Naive thymus-derived CD4-positive, alpha-beta T cell (primary cell): ENCODE measurements around the gene NRG3. TPM values are rescaled to one million over a fixed set of nuclear protein-coding genes. Genes with fewer than 3 reads are reported as not detected.

ENCODE experiments used
- ATAC-seq: fragments of 150-1000 bp; cut with Tn5 transposase; 2 replicates; pipeline ENCODE4 v1.10.0; 2021; ENCODE audit warnings: mild to moderate bottlenecking, moderate library complexity
- CTCF ChIA-PET: fragments of 350-600 bp; sonication (Branson Sonifier 250); formaldehyde crosslinking; loops from one replicate; lab custom pipeline; 2021; ENCODE audit warnings: antibody characterized with exemption; lab: Charles Lee
- POLR2A ChIA-PET: fragments of 350-600 bp; sonication (Branson Sonifier 250); formaldehyde crosslinking; loops from one replicate; lab custom pipeline; 2021; ENCODE audit warnings: antibody characterized with exemption, inconsistent platforms; lab: Charles Lee
- DNase-seq, 9 donors: peaks; one replicate each; pipeline versions ENCODE4 v3.0.0 to v3.0.0-alpha.2; 2020 to 2022; ENCODE audit warnings: mixed read lengths in 1 of 9
- H3K27ac ChIP-seq: one replicate; pipeline ENCODE4 v1.7.0; 2013; ENCODE audit warnings: mild to moderate bottlenecking, low read depth, low read length, moderate library complexity
- H3K27me3 ChIP-seq, 2 donors: one replicate each; pipeline ENCODE4 v1.7.0; 2013; ENCODE audit warnings: low read length in 2 of 2, mild to moderate bottlenecking in 2 of 2, moderate library complexity in 2 of 2; ENCODE audit not compliant: control insufficient read depth in 2 of 2, insufficient read depth in 2 of 2
- H3K36me3 ChIP-seq, 3 experiments: 1 replicate in 2 of 3; 2 replicates in 1 of 3; pipeline ENCODE4 v1.7.0; 2013; ENCODE audit warnings: low read length in 3 of 3, mild to moderate bottlenecking in 3 of 3, moderate library complexity in 1 of 3; ENCODE audit not compliant: insufficient read depth in 3 of 3, control insufficient read depth in 2 of 3
- H3K4me1 ChIP-seq, 2 donors: one replicate each; pipeline ENCODE4 v1.7.0; 2013; ENCODE audit warnings: low read length in 2 of 2, mild to moderate bottlenecking in 2 of 2, moderate library complexity in 1 of 2; ENCODE audit not compliant: control insufficient read depth in 2 of 2, insufficient read depth in 2 of 2
- H3K4me3 ChIP-seq: 2 replicates; pipeline ENCODE4 v1.7.0; 2013; ENCODE audit warnings: mild to moderate bottlenecking, low read length
- H3K9me3 ChIP-seq, 3 experiments: 1 replicate in 2 of 3; 2 replicates in 1 of 3; pipeline ENCODE4 v1.7.0; 2013; ENCODE audit warnings: low read length in 3 of 3; ENCODE audit not compliant: control insufficient read depth in 2 of 3
- H3K27ac Mint-ChIP-seq, 9 donors: one replicate each; pipeline ENCODE4 v1.8.0; 2020 to 2022; ENCODE audit warnings: mixed read lengths in 9 of 9, mild to moderate bottlenecking in 8 of 9, moderate library complexity in 5 of 9, inconsistent platforms in 2 of 9
- H3K27me3 Mint-ChIP-seq, 5 donors: one replicate each; pipeline ENCODE4 v1.8.0; 2021 to 2022; ENCODE audit warnings: mixed read lengths in 5 of 5, mild to moderate bottlenecking in 1 of 5
- H3K36me3 Mint-ChIP-seq, 5 donors: one replicate each; pipeline ENCODE4 v1.8.0; 2020 to 2022; ENCODE audit warnings: mixed read lengths in 5 of 5, mild to moderate bottlenecking in 3 of 5, inconsistent platforms in 1 of 5
- H3K4me1 Mint-ChIP-seq, 7 donors: one replicate each; pipeline ENCODE4 v1.8.0; 2020 to 2022; ENCODE audit warnings: mixed read lengths in 7 of 7, mild to moderate bottlenecking in 3 of 7, inconsistent platforms in 1 of 7
- H3K4me3 Mint-ChIP-seq, 10 donors: one replicate each; pipeline ENCODE4 v1.8.0; 2020 to 2022; ENCODE audit warnings: mild to moderate bottlenecking in 10 of 10, mixed read lengths in 10 of 10, moderate library complexity in 6 of 10, inconsistent platforms in 2 of 10
- H3K9me3 Mint-ChIP-seq, 11 donors: one replicate each; pipeline ENCODE4 v1.8.0; 2020 to 2022; ENCODE audit warnings: mixed read lengths in 11 of 11, mild to moderate bottlenecking in 4 of 11, inconsistent platforms in 1 of 11, moderate library complexity in 1 of 11
- intact Hi-C, 2 donors: fragments of 100-400 bp; cut with micrococcal nuclease; formaldehyde crosslinking; loops; one replicate each; pipeline ENCODE4 v1.15.1; 2023
- polyA plus RNA-seq, 2 donors: library from polyadenylated mRNA; unstranded; fragments of 300-500 nt; fragmentation: Illumina TruSeq; gene quantifications; one replicate each; pipeline ENCODE4 v1.2.3, GENCODE V29; 2021
- total RNA-seq, 6 experiments: library from RNA in 5 of 6; stranded (reverse) in 5 of 6; gene quantifications; 1 replicate in 5 of 6; 2 replicates in 1 of 6; pipeline ENCODE4 v1.2.3 and lab custom pipeline; 2021 to 2026

NRG3 gene
- total and polyA plus RNA-seq, 7 experiments from 2014 or later: not detected

DNA sequence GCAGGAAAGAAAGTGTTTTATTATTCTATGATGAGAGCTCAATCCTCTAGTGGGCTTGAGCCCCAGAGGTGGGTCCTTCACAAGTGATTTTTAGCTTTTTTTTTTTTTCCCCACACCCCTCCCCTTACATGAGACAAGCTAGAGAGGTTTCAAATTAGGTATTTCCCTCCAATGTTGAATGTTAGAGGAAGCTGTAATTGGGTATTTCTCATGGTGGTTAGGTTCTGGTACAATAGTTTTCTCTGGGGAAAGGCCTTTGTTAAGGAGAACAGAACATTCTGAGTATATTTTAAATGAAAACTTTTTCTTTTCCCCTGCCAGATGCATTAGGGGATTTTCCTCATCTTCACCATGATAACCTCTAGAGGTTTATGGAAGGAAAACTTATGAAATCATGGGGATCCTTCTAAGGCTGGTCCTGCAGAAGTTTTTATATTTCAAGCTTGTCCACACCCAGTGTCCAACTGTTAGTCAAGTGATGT, 1039.7 kb downstream of the NRG3 start:
- no peaks in the 10 kb centered on the region for H3K4me1 Mint-ChIP-seq
- H3K36me3 Mint-ChIP-seq: no peaks in the 10 kb centered on the region
- ChIA-PET POLR2A (no interaction called here), CTCF (no interaction called here)
- intact Hi-C loops: no loop called here
- H3K4me3 ChIP-seq: no peak overlapping the region
- H3K27me3 Mint-ChIP-seq: no peaks in the 10 kb centered on the region
- DNase-seq (no peak), ATAC-seq (no peak)
- H3K4me3 Mint-ChIP-seq: no peak overlapping the region
- no peak overlapping the region for H3K27ac Mint-ChIP-seq
- no peaks in the 10 kb centered on the region for H3K4me1 ChIP-seq
- H3K27ac ChIP-seq: no peak overlapping the region
- no peaks in the 10 kb centered on the region for H3K36me3 ChIP-seq
- no peaks in the 10 kb centered on the region for H3K9me3 ChIP-seq
- no peaks in the 10 kb centered on the region for H3K27me3 ChIP-seq
- peaks cover 0 to 29% (median 0%) of the 10 kb centered on the region in 11 donors for H3K9me3 Mint-ChIP-seq

GRCh38 chr10:82916941-82917340, 1041.9 kb downstream of the NRG3 start:
- Mint-ChIP-seq H3K4me3 (no peak overlapping the region), H3K27me3 (no peaks in the 10 kb centered on the region), H3K9me3 (peaks cover 0 to 37% (median 0%) of the 10 kb centered on the region in 11 donors), H3K4me1 (no peaks in the 10 kb centered on the region), H3K27ac (no peak overlapping the region), H3K36me3 (no peaks in the 10 kb centered on the region)
- ATAC-seq (no peak), DNase-seq (no peak)
- Histone ChIP-seq H3K4me1 (no peaks in the 10 kb centered on the region), H3K27me3 (no peaks in the 10 kb centered on the region), H3K27ac (no peak overlapping the region), H3K4me3 (no peak overlapping the region), H3K9me3 (no peaks in the 10 kb centered on the region), H3K36me3 (no peaks in the 10 kb centered on the region)
- POLR2A ChIA-PET: no interaction called here
- intact Hi-C loops: no loop called here
- CTCF ChIA-PET: no interaction called here

DNA sequence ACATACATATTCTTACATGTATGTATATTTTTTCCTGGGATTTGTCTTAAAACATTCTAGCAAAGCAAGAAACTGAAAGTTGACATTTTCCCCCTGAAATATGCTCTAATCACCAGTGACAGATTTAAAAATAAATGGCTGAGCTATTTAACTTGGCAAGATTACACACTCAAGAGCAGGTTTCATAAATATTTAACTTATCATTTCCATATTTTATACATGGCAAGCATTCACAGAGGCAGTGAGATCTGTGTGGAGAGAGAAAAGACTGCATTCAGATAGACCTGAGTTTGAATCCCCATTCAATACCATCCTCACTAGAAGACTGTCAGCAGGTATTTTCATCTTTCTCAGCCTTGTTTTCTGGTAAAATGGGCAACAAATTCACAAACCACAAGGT, 1043.0 kb downstream of the NRG3 start:
- ChIA-PET CTCF (no interaction called here), POLR2A (no interaction called here)
- Mint-ChIP-seq H3K27me3 (no peaks in the 10 kb centered on the region), H3K4me3 (no peak overlapping the region), H3K27ac (no peak overlapping the region), H3K9me3 (peaks cover 0 to 36% (median 3%) of the 10 kb centered on the region in 11 donors), H3K36me3 (no peaks in the 10 kb centered on the region), H3K4me1 (no peaks in the 10 kb centered on the region)
- no peaks in the 10 kb centered on the region for H3K36me3 ChIP-seq
- ATAC-seq: no peak
- intact Hi-C loops: no loop called here
- no peak overlapping the region for H3K27ac ChIP-seq
- DNase-seq: no peak
- no peaks in the 10 kb centered on the region for H3K4me1 ChIP-seq
- H3K9me3 ChIP-seq: no peaks in the 10 kb centered on the region
- no peak overlapping the region for H3K4me3 ChIP-seq
- H3K27me3 ChIP-seq: no peaks in the 10 kb centered on the region

GRCh38 chr10:82922046-82922445, 1047.1 kb downstream of the NRG3 start:
- Histone ChIP-seq H3K27ac (no peak overlapping the region), H3K36me3 (no peaks in the 10 kb centered on the region), H3K4me1 (no peaks in the 10 kb centered on the region), H3K4me3 (no peak overlapping the region), H3K27me3 (no peaks in the 10 kb centered on the region), H3K9me3 (no peaks in the 10 kb centered on the region)
- intact Hi-C loops: no loop called here
- Mint-ChIP-seq H3K36me3 (no peaks in the 10 kb centered on the region), H3K9me3 (peaks cover 0 to 21% (median 7%) of the 10 kb centered on the region in 11 donors), H3K27me3 (no peaks in the 10 kb centered on the region), H3K4me1 (no peaks in the 10 kb centered on the region), H3K4me3 (no peak overlapping the region), H3K27ac (no peak overlapping the region)
- CTCF ChIA-PET: no interaction called here
- POLR2A ChIA-PET: no interaction called here
- ATAC-seq: no peak
- DNase-seq: no peak

DNA sequence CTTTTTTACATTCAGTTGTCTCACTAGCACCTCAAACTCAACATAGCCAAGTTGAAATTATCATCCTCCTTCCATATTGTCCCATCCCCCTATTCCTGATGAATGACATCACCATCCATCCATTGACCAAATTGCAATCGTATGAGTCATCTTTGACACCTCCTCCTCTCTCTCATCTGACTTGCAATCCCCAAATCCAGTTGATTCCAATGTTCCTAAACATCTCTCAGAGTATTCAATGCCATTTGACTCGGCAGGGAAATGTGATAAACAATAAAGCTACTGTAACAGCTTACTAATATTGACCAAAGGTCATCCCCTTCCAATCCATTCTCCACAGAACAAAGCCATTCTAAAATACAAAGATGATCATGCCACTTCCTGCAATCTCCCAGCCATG, 1047.8 kb downstream of the NRG3 start:
- Histone ChIP-seq H3K36me3 (no peaks in the 10 kb centered on the region), H3K4me1 (no peaks in the 10 kb centered on the region), H3K27me3 (no peaks in the 10 kb centered on the region), H3K27ac (no peak overlapping the region), H3K9me3 (no peaks in the 10 kb centered on the region), H3K4me3 (no peak overlapping the region)
- ChIA-PET CTCF (no interaction called here), POLR2A (no interaction called here)
- ATAC-seq (no peak), DNase-seq (no peak)
- no peaks in the 10 kb centered on the region for H3K4me1 Mint-ChIP-seq
- no peak overlapping the region for H3K4me3 Mint-ChIP-seq
- H3K27ac Mint-ChIP-seq: no peak overlapping the region
- H3K27me3 Mint-ChIP-seq: no peaks in the 10 kb centered on the region
- H3K36me3 Mint-ChIP-seq: no peaks in the 10 kb centered on the region
- H3K9me3 Mint-ChIP-seq: peaks cover 0 to 19% (median 7%) of the 10 kb centered on the region in 11 donors
- intact Hi-C loops: no loop called here

DNA sequence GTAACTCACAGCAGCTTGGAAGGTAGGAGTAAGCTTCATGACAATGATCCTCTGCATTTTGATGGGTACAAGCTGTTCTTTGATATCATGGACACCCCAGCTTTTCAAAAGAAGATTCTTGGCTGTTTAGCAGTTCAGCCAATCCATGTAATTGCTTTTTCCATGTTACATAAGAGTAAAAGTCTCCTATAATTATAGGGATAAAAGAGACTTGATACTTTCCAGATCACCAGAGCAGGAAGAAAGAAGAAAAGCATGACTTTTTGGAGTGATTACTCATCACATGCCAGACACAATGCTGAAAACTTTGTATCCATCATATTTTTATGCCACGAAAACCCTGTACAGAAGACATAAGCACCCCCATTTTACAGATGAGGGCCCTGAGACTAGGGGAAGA, 1049.7 kb downstream of the NRG3 start:
- intact Hi-C loops: no loop called here
- Histone ChIP-seq H3K27me3 (no peaks in the 10 kb centered on the region), H3K4me1 (no peaks in the 10 kb centered on the region), H3K4me3 (no peak overlapping the region), H3K27ac (no peak overlapping the region), H3K36me3 (no peaks in the 10 kb centered on the region), H3K9me3 (no peaks in the 10 kb centered on the region)
- DNase-seq (no peak), ATAC-seq (no peak)
- no peaks in the 10 kb centered on the region for H3K4me1 Mint-ChIP-seq
- no peak overlapping the region for H3K27ac Mint-ChIP-seq
- no peak overlapping the region for H3K4me3 Mint-ChIP-seq
- CTCF ChIA-PET: no interaction called here
- peaks cover 0 to 22% (median 3%) of the 10 kb centered on the region in 11 donors for H3K9me3 Mint-ChIP-seq
- H3K36me3 Mint-ChIP-seq: no peaks in the 10 kb centered on the region
- POLR2A ChIA-PET: no interaction called here
- no peaks in the 10 kb centered on the region for H3K27me3 Mint-ChIP-seq

DNA sequence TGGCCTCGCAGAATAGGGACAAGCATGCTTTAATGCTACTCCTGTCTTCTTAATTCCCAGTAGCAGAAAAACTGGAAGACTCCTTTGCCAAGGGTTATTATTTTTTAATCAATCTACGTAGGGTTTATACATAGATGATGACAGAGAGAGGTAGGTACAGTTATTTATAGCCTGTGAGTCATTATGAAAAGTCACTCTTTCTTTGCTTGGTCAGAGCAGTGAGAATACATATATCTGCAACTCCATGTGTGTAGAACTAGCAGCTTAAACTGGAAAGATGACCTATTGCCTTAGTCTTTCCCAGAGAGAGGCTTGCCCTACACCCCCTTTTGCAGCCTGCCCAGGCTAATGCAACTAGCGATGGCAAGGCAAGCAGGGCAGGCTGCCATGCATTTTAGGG, 1050.6 kb downstream of the NRG3 start:
- peaks cover 0 to 18% (median 2%) of the 10 kb centered on the region in 11 donors for H3K9me3 Mint-ChIP-seq
- Histone ChIP-seq H3K4me3 (no peak overlapping the region), H3K27ac (no peak overlapping the region), H3K4me1 (no peaks in the 10 kb centered on the region), H3K27me3 (no peaks in the 10 kb centered on the region), H3K36me3 (no peaks in the 10 kb centered on the region), H3K9me3 (no peaks in the 10 kb centered on the region)
- POLR2A ChIA-PET: no interaction called here
- no peaks in the 10 kb centered on the region for H3K27me3 Mint-ChIP-seq
- H3K36me3 Mint-ChIP-seq: no peaks in the 10 kb centered on the region
- intact Hi-C loops: no loop called here
- H3K27ac Mint-ChIP-seq: no peak overlapping the region
- CTCF ChIA-PET: no interaction called here
- no peak overlapping the region for H3K4me3 Mint-ChIP-seq
- no peak for ATAC-seq
- H3K4me1 Mint-ChIP-seq: no peaks in the 10 kb centered on the region
- DNase-seq: no peak
